ENCODE data around the gene SOHLH2.

- TF ChIP-seq CTCF (IDR thresholded peaks at IDR 0.05) (no peak), CREB1 (CRISPR knock-in tag; IDR thresholded peaks at IDR 0.05) (no peak), JAZF1 (CRISPR knock-in tag; IDR thresholded peaks at IDR 0.05) (no peak), ZBTB21 (CRISPR knock-in tag; IDR thresholded peaks at IDR 0.05; ENCODE audit: borderline replicate concordance) (no peak), USF1 (CRISPR knock-in tag; IDR thresholded peaks at IDR 0.05) (no peak), GTF2I (CRISPR knock-in tag; conservative IDR thresholded peaks at IDR 0.05) (no peak), SP1 (CRISPR knock-in tag; conservative IDR thresholded peaks at IDR 0.05) (no peak), TEAD1 (CRISPR knock-in tag; IDR thresholded peaks at IDR 0.05) (no peak), ZNF512 (CRISPR knock-in tag; IDR thresholded peaks at IDR 0.05; ENCODE audit: borderline replicate concordance) (no peak)
- TF ChIP-seq, protein P1, sequence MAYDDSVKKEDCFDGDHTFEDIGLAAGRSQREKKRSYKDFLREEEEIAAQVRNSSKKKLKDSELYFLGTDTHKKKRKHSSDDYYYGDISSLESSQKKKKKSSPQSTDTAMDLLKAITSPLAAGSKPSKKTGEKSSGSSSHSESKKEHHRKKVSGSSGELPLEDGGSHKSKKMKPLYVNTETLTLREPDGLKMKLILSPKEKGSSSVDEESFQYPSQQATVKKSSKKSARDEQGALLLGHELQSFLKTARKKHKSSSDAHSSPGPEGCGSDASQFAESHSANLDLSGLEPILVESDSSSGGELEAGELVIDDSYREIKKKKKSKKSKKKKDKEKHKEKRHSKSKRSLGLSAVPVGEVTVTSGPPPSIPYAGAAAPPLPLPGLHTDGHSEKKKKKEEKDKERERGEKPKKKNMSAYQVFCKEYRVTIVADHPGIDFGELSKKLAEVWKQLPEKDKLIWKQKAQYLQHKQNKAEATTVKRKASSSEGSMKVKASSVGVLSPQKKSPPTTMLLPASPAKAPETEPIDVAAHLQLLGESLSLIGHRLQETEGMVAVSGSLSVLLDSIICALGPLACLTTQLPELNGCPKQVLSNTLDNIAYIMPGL (CRISPR knock-in tag; IDR thresholded peaks at IDR 0.05), result no peak
- TF ChIP-seq, protein P2, sequence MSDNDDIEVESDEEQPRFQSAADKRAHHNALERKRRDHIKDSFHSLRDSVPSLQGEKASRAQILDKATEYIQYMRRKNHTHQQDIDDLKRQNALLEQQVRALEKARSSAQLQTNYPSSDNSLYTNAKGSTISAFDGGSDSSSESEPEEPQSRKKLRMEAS (CRISPR knock-in tag; IDR thresholded peaks at IDR 0.05), result no peak
These were observed 54.1 kb downstream of the SOHLH2 start for GRCh38 chr13:36160297-36160696.

All from WTC11 (cell line).